Activated T-cell treated with anti-CD3 and anti-CD28 coated beads, Interleukin-2, amount 50 U/mL, for 1 hour (primary cell): Measurements from ENCODE around the gene LSMEM2.
A peak's percentile ranks its signal among the peaks of the same experiment; 100 is the strongest.

Source experiments
- DNase-seq: peaks from one replicate; pipeline ENCODE4 v3.0.0-alpha.2; 2020

The LSMEM2 gene

DNA sequence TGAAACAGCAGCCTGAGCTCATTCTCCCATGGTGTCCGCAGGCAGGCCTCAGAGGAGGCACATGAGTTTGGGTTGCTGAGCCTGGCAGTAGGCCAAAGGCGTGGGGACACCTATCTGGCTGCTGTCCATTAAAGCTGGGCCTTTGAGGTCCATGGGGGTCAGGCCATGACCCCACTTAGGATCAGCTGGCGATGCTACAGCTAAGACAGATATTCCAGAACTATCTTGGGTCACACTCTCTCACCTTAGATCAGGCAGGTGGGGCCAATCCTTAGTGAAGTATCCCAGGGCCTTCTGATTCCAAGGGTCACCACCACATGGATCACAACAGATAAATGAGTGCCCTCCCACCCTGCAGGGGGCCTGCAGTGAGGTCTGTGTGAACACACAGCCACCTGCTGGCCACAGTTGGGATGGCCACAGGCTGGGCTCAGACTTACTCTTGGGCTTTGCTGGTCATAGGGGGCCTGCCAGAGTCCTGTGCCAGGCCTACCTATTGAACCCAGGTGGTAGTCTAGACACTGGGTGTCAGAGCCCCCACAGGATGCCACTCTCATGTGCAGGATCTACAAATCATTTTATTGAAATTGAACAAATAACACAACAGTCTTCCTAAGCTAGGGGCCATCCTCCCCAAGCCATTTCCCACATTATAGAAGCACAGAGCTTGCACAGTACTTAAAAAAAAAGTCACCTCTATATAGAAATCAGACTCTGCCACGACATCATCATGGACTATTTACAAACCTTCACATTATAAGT lies 45.6 kb downstream of the LSMEM2 start:
- DNase-seq: peak; percentile 74

DNA sequence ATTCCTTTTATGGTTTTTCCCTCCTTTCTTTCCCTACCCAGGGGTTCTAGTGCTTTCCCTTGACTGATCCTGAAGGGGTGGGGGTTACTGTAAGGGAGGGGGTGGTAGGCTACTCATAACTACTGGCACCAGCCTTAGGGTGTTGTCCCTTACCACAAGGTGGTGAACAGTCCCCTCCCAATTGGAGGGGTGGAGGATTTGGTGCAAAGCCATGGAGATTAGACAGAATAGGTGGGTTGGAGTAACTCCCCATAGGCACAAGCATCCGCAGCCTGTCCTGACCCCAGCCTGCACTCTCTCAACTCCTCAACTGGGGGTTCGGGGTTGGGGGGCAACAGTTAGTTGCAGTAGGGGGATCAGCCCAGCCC lies 46.2 kb downstream of the LSMEM2 start:
- DNase-seq: no peak

DNA sequence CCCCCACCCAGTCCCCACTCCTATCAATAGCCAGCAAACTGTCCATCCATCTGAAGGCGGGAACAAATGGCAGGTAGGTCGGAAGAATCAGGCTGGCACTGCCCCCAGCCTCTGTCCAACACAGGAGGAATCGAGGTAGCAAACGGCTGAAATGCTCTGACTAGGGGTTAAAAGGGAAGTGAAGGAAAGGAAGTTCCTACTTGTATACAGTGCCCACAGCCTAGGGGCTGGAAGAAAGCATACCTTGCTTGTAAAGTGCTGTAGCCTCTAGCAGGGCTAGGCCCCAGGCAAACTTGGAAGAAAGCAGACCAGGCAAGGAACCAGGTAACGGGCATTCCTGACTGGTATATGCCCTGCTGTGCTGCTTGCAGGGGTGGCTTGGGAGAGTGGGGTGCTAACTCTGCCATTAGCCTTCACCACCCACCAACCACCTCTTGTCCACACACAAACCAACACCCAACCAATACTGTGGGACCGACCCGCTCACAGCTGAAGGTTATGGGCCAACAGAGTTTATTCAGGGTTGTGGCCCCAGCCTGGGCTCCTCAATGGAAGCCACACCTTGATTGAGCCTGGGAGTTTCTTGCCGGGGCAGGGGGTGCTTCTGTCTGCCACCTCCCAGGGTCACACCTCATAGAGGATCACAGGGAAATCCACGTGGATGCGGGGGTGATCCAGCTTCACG lies 46.8 kb downstream of the LSMEM2 start:
- DNase-seq: no peak

DNA sequence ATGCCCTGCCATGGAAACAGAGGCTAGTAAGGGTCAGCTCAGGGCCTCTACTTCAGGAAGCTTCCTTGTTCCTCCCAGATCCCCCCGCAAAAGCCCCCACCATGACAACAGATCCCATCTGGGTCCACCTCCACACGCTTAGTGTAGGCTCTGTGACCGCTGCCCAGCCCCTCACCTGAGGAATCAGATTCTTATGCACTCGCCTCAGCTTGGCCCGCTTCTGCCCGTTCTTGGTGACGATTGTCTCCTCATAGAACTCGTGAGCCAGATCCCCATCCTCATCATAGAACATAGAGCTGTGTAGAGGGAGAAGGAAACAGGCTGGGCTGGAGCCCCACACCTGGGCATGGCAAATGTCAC lies 47.3 kb downstream of the LSMEM2 start:
- DNase-seq: no peak

DNA sequence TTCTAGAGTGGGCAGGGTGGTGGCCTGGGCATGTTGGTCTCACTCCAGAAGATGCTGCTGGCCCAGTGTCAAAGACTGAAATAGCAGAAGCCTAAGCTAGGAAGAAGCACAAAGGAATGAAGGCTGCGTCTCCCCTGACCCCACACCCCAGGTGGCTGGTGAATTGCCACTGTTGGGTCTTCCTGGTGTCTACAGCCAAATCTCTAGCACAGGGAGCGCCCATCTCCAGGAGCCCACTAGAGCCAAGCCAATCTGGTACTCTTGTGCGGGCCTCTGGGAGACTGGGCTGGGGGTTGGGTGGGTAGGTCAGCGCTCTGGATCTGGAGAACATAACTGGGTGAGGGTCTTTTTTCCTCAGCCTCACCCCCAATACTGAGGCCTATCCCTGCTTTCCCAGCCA lies 48.2 kb downstream of the LSMEM2 start:
- DNase-seq: no peak

DNA sequence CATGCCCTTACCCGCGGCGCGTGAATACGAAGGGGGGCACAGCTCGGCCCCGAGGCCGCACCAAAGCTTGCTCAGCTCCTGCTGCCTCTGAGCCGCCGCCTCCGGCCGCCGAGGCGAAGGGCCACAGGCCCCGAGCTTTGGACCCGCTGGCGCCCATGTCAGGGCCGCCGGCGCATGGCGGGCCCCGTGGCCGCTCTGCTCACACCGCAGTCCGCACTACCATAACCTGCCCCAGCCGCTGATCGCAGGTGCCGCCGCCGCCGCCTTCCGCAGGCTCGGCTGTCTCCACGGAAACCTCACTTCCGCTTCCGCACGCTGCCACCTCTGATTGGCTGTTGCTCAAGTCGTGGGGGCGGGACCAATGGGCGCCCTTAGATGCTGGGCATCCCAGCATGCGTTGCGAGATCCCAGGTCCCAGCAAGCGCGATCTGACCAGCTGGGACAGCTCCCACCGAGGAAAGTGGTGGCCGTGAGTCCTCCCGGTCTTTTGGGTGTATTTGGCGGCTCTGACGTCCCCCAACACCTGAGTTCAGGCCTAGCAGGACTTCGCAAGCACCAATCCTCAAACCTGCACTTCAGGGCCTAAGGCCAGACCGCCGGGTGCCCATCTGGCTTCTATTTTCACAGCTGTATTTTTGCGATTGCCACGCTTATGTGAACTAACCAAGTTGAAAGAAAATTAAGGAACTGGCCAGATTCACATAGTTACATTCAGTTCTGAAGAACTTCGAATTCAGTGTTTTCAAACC lies 49.2 kb downstream of the LSMEM2 start, which contains the start of gene TUSC2:
Gene TUSC2, minus strand, starts transcription at position 281 of the 749 bp plus-strand sequence. Its CDS starts 124 bp downstream, at position 157.
- peak; percentile 92 for DNase-seq

DNA sequence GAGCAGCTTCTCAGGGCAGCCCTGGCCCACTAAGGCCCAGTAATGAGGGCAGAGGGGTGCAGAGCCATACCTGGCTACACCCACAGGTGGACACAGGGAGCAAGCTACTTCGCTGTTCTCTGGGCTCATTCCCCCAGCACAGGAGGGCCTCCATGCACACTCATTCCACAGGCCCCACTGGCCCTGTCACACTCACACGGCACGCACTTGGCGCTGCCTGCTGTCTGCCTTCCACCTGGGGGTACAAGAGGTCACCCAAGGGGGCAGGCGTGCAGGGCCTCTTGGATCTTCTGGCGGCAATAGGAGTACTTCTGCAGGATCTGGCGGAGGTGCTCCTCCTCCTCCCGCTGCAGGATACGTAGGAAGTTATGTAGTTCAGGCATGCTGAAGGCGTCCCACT lies 51.4 kb downstream of the LSMEM2 start:
- DNase-seq: no peak

DNA sequence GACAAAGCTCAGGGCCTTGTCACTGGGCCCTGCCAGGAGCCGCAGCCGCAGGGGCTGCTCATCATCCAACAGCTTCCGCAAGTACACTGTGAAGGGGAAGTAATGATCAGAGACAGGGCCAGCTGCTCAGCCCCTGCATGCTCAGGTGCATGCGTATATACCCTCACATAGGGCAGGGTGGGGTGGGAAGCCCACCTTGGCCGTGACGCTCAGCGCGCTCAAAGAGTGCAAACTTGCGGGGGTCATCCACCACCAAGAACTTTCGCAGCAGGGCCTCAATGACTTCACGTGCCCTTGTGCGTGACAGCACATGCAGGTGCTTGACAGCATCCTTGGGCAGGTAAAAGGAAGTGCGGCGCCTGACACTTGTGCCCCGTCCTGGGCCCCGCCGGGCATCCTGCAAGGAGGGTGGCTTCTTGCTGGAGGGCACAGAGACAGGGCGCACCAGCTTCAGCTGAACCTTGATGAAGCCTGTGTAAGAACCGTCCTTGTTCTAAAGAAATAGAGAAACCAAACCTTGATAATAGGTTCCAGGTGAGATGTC lies 52.5 kb downstream of the LSMEM2 start:
- no peak for DNase-seq

DNA sequence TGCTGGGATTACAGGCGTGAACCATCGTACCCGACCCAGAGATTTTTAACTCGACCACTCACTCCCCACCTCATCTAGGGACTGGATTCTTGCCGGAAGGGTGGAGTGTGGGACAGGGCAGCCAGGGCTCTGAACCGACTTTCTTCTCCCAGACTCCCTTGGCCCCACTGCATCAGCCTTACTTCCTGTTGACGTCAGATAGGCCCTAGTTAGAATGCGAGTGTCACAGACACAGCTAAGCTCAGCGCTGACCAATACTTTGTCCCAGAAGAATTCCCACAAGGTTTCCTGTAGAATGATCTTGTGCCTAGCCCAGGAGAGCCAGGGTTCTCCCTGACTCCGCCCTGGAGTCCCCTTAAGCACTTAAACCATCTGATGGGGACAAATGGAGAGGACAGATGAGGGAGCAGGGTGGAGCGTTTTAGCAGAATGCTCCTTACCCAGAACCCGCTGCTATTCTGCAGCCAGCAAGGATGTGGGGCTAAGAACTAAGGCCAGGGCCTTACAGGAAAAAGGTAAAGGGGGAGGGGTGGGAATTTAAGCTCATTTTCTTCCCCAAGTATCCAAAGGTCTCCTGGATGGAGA lies 54.9 kb downstream of the LSMEM2 start:
- no peak for DNase-seq

DNA sequence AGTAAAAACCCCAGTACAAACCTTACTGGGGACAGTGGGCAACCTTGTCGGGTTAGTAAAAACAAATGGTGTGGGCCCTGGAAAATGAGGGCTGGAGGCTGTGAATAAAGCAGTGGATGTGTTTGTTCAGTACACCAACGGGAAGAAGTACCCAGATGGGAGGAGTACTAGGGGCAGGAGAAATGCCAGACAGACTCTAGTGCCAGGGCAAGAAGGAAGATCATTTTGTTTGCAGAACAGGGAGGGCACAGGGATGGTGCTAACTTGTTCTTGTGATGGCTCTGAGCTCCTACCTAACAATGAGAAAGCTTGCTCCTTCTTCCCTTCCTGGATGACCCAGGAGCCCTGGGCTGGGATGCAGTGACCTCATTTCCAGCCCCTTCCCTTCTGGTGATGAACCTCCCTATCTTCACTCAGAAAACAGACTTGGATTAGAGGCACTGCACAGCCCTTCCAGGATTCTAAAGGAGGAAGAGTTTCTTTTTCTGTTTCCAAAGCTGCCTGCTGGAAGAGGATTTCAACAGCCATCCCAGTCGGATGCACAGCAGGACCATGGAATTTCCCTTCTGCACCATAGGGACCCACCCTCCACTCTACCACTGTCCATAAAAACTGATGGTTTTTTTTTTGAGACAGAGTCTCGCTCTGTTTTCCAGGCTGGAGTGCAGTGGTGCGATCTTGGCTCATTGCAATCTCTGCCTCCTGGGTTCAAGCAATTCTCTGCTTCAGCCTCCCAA lies 55.6 kb downstream of the LSMEM2 start:
- no peak for DNase-seq

DNA sequence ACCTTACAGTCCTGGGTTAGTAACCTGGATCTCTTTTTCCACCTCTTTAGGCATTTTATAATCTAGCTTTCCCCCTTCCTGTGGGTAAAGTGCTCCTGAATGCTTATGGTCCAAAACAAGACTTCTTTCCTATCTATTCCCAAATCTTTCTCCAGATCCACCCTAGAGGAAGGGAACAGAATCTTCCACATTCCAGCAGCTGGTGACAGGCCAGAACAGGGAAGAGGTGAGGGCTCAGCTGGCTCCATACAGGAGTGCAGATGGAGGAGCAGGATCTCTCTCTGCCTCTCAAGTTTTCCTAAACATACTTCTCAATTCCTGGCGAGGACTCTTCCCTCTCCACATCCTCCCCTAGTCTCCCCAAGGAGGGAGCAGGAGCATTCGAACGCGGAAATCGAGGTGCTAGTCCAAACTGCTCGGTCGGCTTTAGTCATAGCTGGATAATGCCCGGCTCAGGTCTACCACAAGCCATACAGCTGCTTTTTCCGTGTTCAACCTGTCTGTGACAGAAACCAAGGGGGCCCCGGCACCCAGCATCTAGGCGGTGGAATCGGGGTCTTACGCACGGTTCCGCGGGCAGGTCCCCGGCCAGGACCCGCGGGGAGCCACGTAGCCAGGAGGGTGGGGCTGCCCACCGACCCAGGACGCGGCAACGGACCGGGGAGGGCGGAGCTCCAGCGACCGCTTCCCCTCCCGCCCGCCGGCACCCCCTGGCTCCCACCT lies 57.7 kb downstream of the LSMEM2 start:
- DNase-seq: no peak

DNA sequence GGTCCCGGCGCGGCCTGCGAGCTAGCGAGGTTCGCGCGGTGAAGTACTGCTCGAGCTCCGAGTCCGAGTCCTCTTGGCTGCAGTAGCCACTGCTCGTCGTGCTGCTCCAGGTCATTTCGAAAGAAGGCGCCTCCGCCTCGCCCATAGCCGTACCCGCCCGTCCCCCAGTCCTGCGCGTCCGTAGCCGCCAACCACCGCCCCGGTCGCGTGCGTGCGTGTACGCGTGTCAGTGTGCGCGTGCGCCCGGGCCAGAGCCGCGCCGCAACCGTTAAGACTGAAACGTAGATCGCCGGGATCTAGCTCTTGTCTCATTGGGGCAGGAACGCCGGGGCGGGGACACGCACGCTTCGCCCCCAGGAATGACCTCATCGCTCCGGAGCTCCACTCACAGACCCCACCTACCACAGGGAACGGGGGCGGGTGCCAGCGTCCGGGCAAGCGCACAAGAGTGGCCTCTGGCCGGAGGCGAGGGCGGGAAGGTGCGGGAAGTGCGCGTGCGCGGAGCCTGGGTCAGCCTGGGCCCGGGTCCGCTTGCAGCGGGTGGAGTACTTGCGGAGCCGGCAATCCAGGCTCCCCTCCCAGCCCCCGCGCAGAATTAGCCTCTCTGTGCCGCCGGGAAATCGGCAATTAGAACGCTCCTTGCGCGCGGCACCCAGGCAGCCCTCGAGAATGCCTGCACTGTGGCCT lies 58.4 kb downstream of the LSMEM2 start:
- DNase-seq: peak; percentile 90
